CD4-positive, CD25-positive, alpha-beta regulatory T cell (primary cell): ENCODE results near the gene PRDM12. TPM values are rescaled to one million over a fixed set of nuclear protein-coding genes. Genes with fewer than 3 reads are reported as not detected.

Source experiments
- ATAC-seq, 2 donors: fragments of 150-1000 bp; cut with Tn5 transposase; one replicate each; pipeline ENCODE4 v1.10.0; 2021; ENCODE audit warnings: low read depth in 2 of 2, moderate number of reproducible peaks in 2 of 2, moderate library complexity in 1 of 2
- DNase-seq, 3 donors: peaks; one replicate each; pipeline versions ENCODE4 v3.0.0 to v3.0.0-alpha.2; 2012 to 2022; ENCODE audit warnings: mixed read lengths in 1 of 3
- H3K27ac ChIP-seq: one replicate; pipeline ENCODE4 v1.7.0; 2013; ENCODE audit warnings: mild to moderate bottlenecking, low read length; ENCODE audit not compliant: insufficient read depth, poor library complexity, severe bottlenecking
- H3K27me3 ChIP-seq: one replicate; pipeline ENCODE4 v1.7.0; 2013; ENCODE audit warnings: low read length; ENCODE audit not compliant: control insufficient read depth, insufficient read depth
- H3K36me3 ChIP-seq: one replicate; pipeline ENCODE4 v1.7.0; 2013; ENCODE audit warnings: mild to moderate bottlenecking, low read length, moderate library complexity; ENCODE audit not compliant: control insufficient read depth, insufficient read depth
- H3K4me1 ChIP-seq: 2 replicates; pipeline ENCODE4 v1.7.0; 2013; ENCODE audit warnings: mild to moderate bottlenecking, low read length; ENCODE audit not compliant: insufficient read depth, control insufficient read depth, poor library complexity, severe bottlenecking
- H3K4me3 ChIP-seq: one replicate; pipeline ENCODE4 v1.7.0; 2013; ENCODE audit warnings: low read depth, mild to moderate bottlenecking, low read length, moderate library complexity
- H3K9me3 ChIP-seq, 2 experiments: 1 replicate in 1 of 2; 2 replicates in 1 of 2; pipeline ENCODE4 v1.7.0; 2013; ENCODE audit warnings: low read length in 2 of 2, mild to moderate bottlenecking in 1 of 2, moderate library complexity in 1 of 2; ENCODE audit not compliant: control insufficient read depth in 2 of 2
- H3K27ac Mint-ChIP-seq, 3 donors: one replicate each; pipeline ENCODE4 v1.8.0; 2020 to 2022; ENCODE audit warnings: mild to moderate bottlenecking in 3 of 3, mixed read lengths in 3 of 3, moderate library complexity in 2 of 3
- H3K27me3 Mint-ChIP-seq: one replicate; pipeline ENCODE4 v1.8.0; 2022; ENCODE audit warnings: mild to moderate bottlenecking, mixed read lengths
- H3K36me3 Mint-ChIP-seq: one replicate; pipeline ENCODE4 v1.8.0; 2020; ENCODE audit warnings: mixed read lengths
- H3K4me1 Mint-ChIP-seq, 4 donors: one replicate each; pipeline ENCODE4 v1.8.0; 2020 to 2022; ENCODE audit warnings: mixed read lengths in 4 of 4, mild to moderate bottlenecking in 1 of 4
- H3K4me3 Mint-ChIP-seq, 4 donors: one replicate each; pipeline ENCODE4 v1.8.0; 2020 to 2022; ENCODE audit warnings: mild to moderate bottlenecking in 4 of 4, mixed read lengths in 4 of 4, moderate library complexity in 3 of 4
- H3K9me3 Mint-ChIP-seq, 7 donors: one replicate each; pipeline ENCODE4 v1.8.0; 2020 to 2022; ENCODE audit warnings: mixed read lengths in 7 of 7, mild to moderate bottlenecking in 3 of 7, moderate library complexity in 2 of 7
- polyA plus RNA-seq, 4 donors: library from polyadenylated mRNA; unstranded; fragments of 300-500 nt; fragmentation: Illumina TruSeq; gene quantifications; one replicate each; pipeline ENCODE4 v1.2.3, GENCODE V29; 2021
- total RNA-seq: library from RNA; stranded (reverse); gene quantifications from one replicate; pipeline ENCODE4 v1.2.3, GENCODE V29; 2022

Gene PRDM12
- total and polyA plus RNA-seq, 5 donors from 2014 or later, result 0.10 TPM; not detected in 4

DNA sequence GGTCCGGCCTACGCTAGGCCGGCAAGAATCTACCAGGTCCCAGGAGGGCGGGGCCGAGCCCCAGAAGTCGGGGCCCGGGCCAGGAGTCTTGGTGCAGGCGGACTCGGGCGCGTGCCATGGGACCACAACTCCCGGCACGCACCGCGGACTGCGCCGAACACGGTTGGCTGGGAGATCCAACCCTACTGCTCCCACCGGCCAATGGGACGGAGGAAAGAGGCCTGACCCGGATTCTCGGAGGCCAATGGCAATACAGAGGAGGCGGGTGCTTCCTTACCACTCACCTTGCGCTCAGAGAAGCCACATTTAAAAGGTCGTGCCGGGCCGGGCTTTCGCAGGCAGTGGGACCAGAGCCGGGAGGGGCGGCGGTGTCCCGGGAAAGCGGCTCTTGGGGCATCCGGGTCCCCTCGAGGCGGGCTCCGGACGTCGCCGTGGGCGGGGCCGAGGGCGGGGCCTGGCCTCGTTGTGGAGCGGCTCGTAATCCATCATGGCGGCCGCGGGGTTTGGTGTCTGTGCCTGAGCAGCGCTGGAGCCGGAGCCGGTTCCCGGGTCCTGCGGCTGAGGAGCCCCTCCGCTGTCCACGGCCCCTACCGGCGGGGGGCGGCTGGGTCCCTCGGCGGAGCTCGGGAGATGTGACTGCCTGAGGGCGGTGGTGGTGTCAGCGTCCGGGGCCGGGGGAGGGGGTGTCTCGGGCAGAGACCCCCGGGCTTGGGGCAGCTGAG, 48.3 kb downstream of the PRDM12 start:
- Histone ChIP-seq H3K27ac (peak overlapping the region; percentile 98), H3K4me1 (peaks cover 39% of the 10 kb centered on the region), H3K36me3 (no peaks in the 10 kb centered on the region), H3K9me3 (no peaks in the 10 kb centered on the region), H3K4me3 (peak overlapping the region; percentile 55), H3K27me3 (no peaks in the 10 kb centered on the region)
- Mint-ChIP-seq H3K27ac (peak overlapping the region; percentile 94 to 98 (median 95)), H3K36me3 (no peaks in the 10 kb centered on the region), H3K9me3 (peaks cover 0 to 1% (median 0%) of the 10 kb centered on the region in 7 donors), H3K4me1 (peaks cover 20 to 45% (median 31%) of the 10 kb centered on the region in 4 donors), H3K4me3 (peak overlapping the region; percentile 86 to 98 (median 94)), H3K27me3 (peaks cover 5% of the 10 kb centered on the region)
- DNase-seq (peak; percentile 93 to 98 (median 96)), ATAC-seq (peak; percentile 97 to 98)

GRCh38 chr9:130713286-130713960, 49.0 kb downstream of the PRDM12 start:
- no peaks in the 10 kb centered on the region for H3K9me3 ChIP-seq
- H3K36me3 Mint-ChIP-seq, result no peaks in the 10 kb centered on the region
- DNase-seq, result peak in 1 of 3 donors; percentile 20
- peak overlapping the region; percentile 57 to 95 (median 94) for H3K27ac Mint-ChIP-seq
- H3K27ac ChIP-seq, result peak overlapping the region; percentile 98
- H3K36me3 ChIP-seq, result no peaks in the 10 kb centered on the region
- no peak for ATAC-seq
- peaks cover 39% of the 10 kb centered on the region for H3K4me1 ChIP-seq
- peaks cover 20 to 46% (median 31%) of the 10 kb centered on the region in 4 donors for H3K4me1 Mint-ChIP-seq
- H3K4me3 Mint-ChIP-seq, result peak overlapping the region; percentile 86 to 98 (median 94)
- no peaks in the 10 kb centered on the region for H3K27me3 ChIP-seq
- H3K4me3 ChIP-seq, result peak overlapping the region; percentile 85
- peaks cover 5% of the 10 kb centered on the region for H3K27me3 Mint-ChIP-seq
- H3K9me3 Mint-ChIP-seq, result peaks cover 0 to 1% (median 0%) of the 10 kb centered on the region in 7 donors

DNA sequence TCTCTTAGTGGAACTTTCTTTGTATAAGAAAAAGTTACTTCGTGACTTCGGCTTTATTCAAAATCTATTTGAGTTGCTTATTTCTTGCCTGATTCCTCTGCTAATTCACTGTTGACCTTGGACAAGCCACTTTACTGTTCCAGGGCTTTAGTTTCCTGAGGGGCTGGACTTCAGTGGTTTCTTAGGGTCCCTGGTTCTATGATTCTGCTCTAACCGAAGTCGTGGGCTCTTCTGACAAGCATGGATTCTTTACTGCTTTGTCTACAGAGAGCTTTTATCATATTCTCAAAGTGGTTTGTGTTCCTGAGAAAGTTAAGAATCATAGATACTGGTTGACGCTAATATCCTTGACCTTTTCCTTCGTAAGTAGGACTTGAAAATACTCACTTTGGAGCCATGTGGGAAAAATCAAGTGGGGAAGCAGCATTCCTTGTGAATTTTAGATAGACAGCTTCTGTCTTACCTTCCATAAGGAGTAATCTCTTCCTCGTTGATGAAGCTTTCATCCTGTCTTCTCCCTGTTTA, 50.3 kb downstream of the PRDM12 start:
- Histone ChIP-seq H3K36me3 (no peaks in the 10 kb centered on the region), H3K4me3 (peak overlapping the region; percentile 85), H3K9me3 (no peaks in the 10 kb centered on the region), H3K4me1 (peaks cover 39% of the 10 kb centered on the region), H3K27ac (no peak overlapping the region), H3K27me3 (no peaks in the 10 kb centered on the region)
- Mint-ChIP-seq H3K9me3 (peaks cover 0 to 1% (median 0%) of the 10 kb centered on the region in 7 donors), H3K4me1 (peaks cover 20 to 52% (median 36%) of the 10 kb centered on the region in 4 donors), H3K27me3 (peaks cover 5% of the 10 kb centered on the region), H3K4me3 (peak overlapping the region; percentile 86 to 98 (median 94)), H3K36me3 (peaks cover 5% of the 10 kb centered on the region), H3K27ac (peak overlapping the region; percentile 44 to 79 (median 67))
- ATAC-seq (no peak), DNase-seq (no peak)

- H3K9me3 ChIP-seq, result no peaks in the 10 kb centered on the region
- peaks cover 39% of the 10 kb centered on the region for H3K4me1 ChIP-seq
- peak overlapping the region; percentile 85 for H3K4me3 ChIP-seq
- H3K27me3 Mint-ChIP-seq, result peaks cover 5% of the 10 kb centered on the region
- no peak for ATAC-seq
- no peak for DNase-seq
- H3K27ac ChIP-seq, result no peak overlapping the region
- H3K27me3 ChIP-seq, result no peaks in the 10 kb centered on the region
- peaks cover 24 to 57% (median 40%) of the 10 kb centered on the region in 4 donors for H3K4me1 Mint-ChIP-seq
- peak overlapping the region in 1 of 3 donors; percentile 67 for H3K27ac Mint-ChIP-seq
- H3K36me3 ChIP-seq, result no peaks in the 10 kb centered on the region
- H3K4me3 Mint-ChIP-seq, result peak overlapping the region; percentile 86 to 98 (median 94)
- H3K9me3 Mint-ChIP-seq, result peaks cover 0 to 1% (median 0%) of the 10 kb centered on the region in 7 donors
- peaks cover 5% of the 10 kb centered on the region for H3K36me3 Mint-ChIP-seq
These were observed 50.9 kb downstream of the PRDM12 start for GRCh38 chr9:130715270-130715669.

DNA sequence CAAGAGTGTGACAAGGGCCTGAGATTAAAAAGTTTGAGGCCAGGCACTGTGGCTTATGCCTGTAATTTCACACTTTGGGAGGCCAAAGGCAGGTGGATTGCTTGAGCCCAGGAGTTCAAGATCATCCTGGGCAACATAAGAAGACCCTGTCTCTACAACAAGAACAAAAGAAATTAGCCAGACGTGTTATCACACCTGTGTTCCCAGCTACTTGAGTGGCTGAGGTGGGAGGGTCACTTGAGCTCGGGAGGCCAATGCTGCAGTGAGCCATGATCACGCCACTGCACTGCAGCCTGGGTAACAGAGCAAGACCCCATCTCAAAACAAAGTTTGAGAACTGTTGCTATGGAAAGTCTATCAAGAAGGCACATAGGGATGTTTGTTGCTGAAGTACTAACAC, 54.2 kb downstream of the PRDM12 start:
- Mint-ChIP-seq H3K4me3 (no peak overlapping the region), H3K9me3 (no peaks in the 10 kb centered on the region), H3K27me3 (no peaks in the 10 kb centered on the region), H3K27ac (no peak overlapping the region), H3K36me3 (peaks cover 11% of the 10 kb centered on the region), H3K4me1 (peaks cover 31 to 54% (median 42%) of the 10 kb centered on the region in 4 donors)
- H3K27me3 ChIP-seq, result no peaks in the 10 kb centered on the region
- no peaks in the 10 kb centered on the region for H3K9me3 ChIP-seq
- no peak overlapping the region for H3K27ac ChIP-seq
- no peaks in the 10 kb centered on the region for H3K36me3 ChIP-seq
- no peak for ATAC-seq
- H3K4me1 ChIP-seq, result peaks cover 29% of the 10 kb centered on the region
- no peak for DNase-seq
- no peak overlapping the region for H3K4me3 ChIP-seq

DNA sequence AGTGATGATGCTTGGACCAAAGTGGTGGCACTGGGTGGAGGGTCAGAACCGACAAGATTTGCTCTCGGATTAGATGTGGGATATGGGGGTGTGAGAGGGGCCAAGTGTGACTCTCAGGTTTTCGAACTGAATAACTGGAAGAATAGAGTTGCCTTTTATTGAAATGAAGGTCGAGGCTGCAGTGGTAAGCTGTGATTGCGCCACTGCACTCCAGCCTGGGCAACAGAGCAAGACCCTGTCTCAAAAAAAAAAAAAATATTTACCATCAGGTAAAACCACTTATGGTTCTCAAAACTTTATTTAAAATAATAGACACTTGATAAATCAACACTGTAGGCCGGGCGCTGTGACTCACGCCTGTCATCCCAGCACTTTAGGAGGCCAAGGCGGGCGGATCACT, 56.4 kb downstream of the PRDM12 start:
- no peak for DNase-seq
- ATAC-seq, result no peak
- Histone ChIP-seq H3K4me1 (peaks cover 8% of the 10 kb centered on the region), H3K27ac (no peak overlapping the region), H3K36me3 (no peaks in the 10 kb centered on the region), H3K27me3 (no peaks in the 10 kb centered on the region), H3K4me3 (no peak overlapping the region), H3K9me3 (no peaks in the 10 kb centered on the region)
- peaks cover 17 to 34% (median 25%) of the 10 kb centered on the region in 4 donors for H3K4me1 Mint-ChIP-seq
- peaks cover 12% of the 10 kb centered on the region for H3K36me3 Mint-ChIP-seq
- H3K27ac Mint-ChIP-seq, result peak overlapping the region in 1 of 3 donors; percentile 30
- no peaks in the 10 kb centered on the region for H3K9me3 Mint-ChIP-seq
- H3K4me3 Mint-ChIP-seq, result peak overlapping the region in 1 of 4 donors; percentile 25
- no peaks in the 10 kb centered on the region for H3K27me3 Mint-ChIP-seq

DNA sequence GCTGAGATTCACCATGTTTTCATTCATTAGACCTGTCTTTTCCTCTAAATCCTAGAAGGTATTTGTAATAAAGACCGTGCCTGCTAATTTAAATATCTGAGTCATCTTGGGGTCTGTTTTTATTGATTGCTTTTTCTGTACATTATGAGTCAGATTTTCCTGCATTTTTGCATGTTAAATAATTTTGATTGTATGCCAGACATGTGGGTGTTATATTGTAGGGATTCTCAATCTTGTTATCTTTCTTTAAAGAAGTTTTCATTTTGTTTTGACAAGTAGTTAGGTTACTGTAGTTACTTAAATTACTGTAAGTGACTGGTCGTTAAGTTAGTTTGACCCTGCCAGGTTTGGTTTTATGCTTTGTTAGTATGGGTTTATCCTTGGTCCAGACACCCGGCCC, 64.3 kb downstream of the PRDM12 start:
- H3K9me3 Mint-ChIP-seq, result peaks cover 0 to 1% (median 0%) of the 10 kb centered on the region in 7 donors
- no peaks in the 10 kb centered on the region for H3K36me3 ChIP-seq
- H3K27ac Mint-ChIP-seq, result peak overlapping the region in 1 of 3 donors; percentile 4
- peaks cover 5% of the 10 kb centered on the region for H3K36me3 Mint-ChIP-seq
- no peak overlapping the region for H3K4me3 ChIP-seq
- H3K4me3 Mint-ChIP-seq, result no peak overlapping the region
- no peak overlapping the region for H3K27ac ChIP-seq
- no peaks in the 10 kb centered on the region for H3K27me3 ChIP-seq
- H3K4me1 ChIP-seq, result no peaks in the 10 kb centered on the region
- H3K9me3 ChIP-seq, result no peaks in the 10 kb centered on the region
- peaks cover 25 to 39% (median 28%) of the 10 kb centered on the region in 4 donors for H3K4me1 Mint-ChIP-seq
- H3K27me3 Mint-ChIP-seq, result no peaks in the 10 kb centered on the region
- no peak for DNase-seq
- ATAC-seq, result no peak
